GM10248 (cell line): ENCODE results near the gene DLG4.

ENCODE experiments used
- CTCF ChIA-PET: fragments of 300-600 bp; sonication (Branson Sonifier 250); formaldehyde crosslinking; extraction: SDS; loops from one replicate; lab custom pipeline; 2021; ENCODE audit warnings: antibody characterized with exemption; lab: Yijun Ruan, JAX
- POLR2A ChIA-PET: fragments of 350-650 bp; sonication (Branson Sonifier 250); formaldehyde crosslinking; extraction: SDS; loops from one replicate; lab custom pipeline; 2020; ENCODE audit warnings: antibody characterized with exemption; lab: Yijun Ruan, JAX
- DNase-seq: peaks from one replicate; pipeline ENCODE4 v3.0.0; 2012; ENCODE audit errors: extremely low spot score
- TF ChIP-seq, protein P1 (sequence below): IDR thresholded peaks from 2 replicates; pipeline ENCODE4 v1.5.1; 2012; ENCODE audit warnings: mild to moderate bottlenecking, low read depth; ENCODE audit errors: extremely low read depth, missing control alignments, control extremely low read depth

Gene DLG4

DNA sequence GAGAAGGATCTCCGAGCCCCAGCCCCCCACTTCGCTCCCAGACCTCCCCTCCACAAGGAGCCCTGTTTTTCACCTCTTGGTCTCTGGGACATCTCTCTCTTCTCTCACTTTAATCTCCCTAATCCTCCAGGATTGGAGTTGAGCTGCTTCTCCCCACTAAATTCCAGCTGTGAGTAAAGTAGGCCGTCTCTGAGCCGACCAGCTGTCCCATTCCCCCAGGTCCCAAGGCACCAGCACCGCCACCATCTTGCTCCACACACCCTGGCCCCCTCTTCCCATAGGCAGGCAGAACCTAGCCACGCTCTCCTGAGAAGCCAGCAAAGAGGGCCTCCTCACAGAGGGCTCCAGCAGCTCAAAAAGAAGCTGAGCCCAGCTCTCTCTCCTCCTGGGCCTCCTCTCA, 878 bp downstream of the DLG4 start:
- TF ChIP-seq, protein P1, sequence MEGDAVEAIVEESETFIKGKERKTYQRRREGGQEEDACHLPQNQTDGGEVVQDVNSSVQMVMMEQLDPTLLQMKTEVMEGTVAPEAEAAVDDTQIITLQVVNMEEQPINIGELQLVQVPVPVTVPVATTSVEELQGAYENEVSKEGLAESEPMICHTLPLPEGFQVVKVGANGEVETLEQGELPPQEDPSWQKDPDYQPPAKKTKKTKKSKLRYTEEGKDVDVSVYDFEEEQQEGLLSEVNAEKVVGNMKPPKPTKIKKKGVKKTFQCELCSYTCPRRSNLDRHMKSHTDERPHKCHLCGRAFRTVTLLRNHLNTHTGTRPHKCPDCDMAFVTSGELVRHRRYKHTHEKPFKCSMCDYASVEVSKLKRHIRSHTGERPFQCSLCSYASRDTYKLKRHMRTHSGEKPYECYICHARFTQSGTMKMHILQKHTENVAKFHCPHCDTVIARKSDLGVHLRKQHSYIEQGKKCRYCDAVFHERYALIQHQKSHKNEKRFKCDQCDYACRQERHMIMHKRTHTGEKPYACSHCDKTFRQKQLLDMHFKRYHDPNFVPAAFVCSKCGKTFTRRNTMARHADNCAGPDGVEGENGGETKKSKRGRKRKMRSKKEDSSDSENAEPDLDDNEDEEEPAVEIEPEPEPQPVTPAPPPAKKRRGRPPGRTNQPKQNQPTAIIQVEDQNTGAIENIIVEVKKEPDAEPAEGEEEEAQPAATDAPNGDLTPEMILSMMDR, result no peak
- DNase-seq, result no peak
- POLR2A ChIA-PET, result interaction anchor here (0.6 to 1.7 kb wide), 2 partner anchors 18 to 1993 kb away, joined by 5 to 6 read pairs; no protein-coding TSS in a partner anchor
- CTCF ChIA-PET, result interaction anchor here (1.1 to 1.2 kb wide), 2 partner anchors 19 to 78 kb away, joined by 3 to 6 read pairs; no protein-coding TSS in a partner anchor

DNA sequence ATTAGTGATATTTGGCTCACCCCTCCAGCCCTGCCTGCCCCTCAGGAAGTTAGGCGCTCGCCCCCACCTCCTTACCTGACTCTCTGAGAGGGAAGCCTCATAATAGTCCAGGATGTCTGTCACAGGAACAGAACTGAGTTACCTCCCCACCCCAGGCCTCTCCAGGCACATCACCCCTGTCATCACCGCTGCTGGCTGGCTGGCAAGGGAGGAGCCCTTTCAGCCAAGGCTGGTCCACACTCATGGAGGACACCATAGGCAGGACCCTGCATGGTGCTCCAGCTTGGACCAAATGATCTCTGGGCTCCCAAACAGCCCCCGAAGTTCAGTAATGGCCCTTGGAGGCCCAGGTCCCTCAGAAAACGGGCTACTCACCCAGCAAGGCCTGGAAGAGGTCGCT, 1.5 kb downstream of the DLG4 start:
- ChIA-PET CTCF (interaction anchor here (1.2 kb wide), 1 partner anchor 78 kb away, joined by 6 read pairs; no protein-coding TSS in a partner anchor), POLR2A (no interaction called here)
- no peak for DNase-seq
- TF ChIP-seq, protein P1, result no peak

DNA sequence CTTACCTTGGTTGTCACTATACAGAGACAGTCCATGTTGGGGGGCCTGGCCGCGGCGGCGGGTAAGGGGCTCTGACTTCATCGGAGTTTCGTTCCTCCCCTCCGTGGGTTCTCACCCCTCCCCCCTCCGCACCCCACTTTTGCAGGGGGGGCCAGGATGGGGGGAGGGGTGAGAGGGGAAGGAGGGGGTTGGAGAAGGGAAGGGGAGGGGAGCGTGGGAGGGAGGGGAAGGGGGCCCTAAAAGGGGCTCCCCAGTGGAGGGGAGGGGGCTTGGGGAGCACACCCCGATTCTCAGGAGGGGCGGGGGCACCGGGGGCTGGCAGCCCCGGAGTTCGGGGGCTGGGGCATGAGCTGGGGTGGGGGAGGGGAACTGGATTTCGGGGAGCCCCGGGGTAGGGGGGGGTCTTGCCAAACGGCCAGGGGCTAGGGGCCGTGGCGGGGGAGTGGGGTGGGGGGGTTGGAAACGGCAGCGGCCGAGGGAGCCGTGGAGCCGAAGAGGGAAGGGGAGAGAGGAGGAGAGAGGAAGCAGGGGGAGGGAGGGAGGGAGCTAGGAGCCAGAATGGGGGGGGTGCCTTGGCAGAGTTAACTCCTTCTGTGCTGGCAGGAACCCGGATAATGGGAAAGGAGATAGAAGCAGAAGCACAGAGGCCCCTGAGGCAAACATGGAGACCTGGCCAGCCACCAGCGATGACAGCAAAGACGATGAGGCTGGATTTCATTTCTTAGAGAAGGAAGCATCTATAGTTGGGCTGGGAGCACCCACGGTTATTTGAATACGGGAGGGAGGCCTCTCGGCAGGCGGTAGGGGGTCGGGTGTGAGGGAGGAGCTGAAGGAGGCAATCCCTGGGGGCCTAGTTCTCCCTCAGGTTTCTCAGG, 2.3 kb downstream of the DLG4 start:
- ChIA-PET POLR2A (no interaction called here), CTCF (interaction anchor here (1.2 kb wide), 1 partner anchor 79 kb away, joined by 6 read pairs; no protein-coding TSS in a partner anchor)
- DNase-seq, result no peak
- TF ChIP-seq, protein P1, result no peak

DNA sequence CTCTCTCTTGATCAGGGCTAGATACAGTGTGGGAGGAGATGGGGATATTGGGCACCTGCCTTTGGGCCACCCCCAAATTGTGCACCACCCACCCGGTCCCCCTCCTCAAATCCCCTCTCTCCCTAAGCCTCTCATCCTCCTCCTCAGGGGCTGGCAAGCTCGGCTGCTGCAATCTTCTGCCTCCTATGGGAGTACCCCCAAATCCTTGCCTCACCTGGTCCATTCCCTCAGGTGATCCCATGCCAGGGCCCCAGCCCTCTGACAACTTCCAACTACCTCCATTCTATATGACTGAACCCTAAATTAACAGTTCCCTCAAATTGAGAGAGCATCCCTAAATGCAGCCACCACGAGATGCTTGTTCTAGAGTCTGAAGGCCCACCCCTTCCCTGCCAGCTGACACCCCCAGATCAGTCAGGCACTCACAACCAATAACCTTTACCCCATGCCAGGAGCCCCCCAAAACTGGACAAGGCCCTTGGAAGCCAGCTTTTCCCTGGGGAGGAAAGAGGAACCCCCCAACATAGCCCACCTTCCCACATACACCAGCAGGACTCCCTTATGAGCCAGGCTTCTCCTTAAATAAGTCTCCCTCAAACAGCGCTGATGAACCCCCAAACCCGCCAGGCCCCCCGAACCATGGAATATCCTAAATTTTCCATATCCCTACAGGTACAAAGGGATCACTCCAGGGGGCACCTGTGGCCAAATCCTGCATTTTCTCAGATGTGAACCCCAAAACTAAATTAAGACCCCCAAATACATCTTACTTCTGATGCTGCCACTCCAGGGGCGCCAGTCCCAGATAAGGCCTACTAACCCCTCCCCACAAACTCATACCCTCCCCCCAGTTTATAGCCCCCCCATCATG, 3.2 kb downstream of the DLG4 start:
- ChIA-PET CTCF (no interaction called here), POLR2A (no interaction called here)
- TF ChIP-seq, protein P1, result no peak
- no peak for DNase-seq

DNA sequence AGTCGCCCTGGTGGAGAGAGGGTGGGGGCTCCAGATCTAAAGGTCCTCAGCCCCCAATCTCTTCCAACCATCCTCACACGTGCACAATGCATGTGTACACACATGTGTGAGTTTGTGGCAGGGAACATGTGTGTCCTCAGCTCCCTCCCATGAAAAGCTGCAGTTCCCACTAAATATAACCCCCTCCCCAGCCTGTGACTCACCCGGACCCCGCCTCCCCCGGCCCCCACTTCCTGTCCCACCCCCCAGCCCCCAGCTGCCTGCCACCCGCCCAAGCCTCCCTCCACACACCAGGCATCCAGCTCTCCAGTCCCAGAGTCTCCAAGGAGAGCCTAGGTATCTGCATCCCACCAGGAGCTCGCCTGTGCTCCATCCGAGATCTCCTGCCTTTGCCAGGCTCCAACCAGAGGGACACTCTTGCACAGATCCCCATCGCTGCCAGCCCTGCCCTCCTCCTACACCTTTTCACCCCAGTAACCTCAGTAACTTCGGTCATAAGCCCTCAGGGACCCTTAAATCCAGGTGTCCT, 3.9 kb downstream of the DLG4 start:
- no peak for DNase-seq
- TF ChIP-seq, protein P1, result no peak
- CTCF ChIA-PET, result no interaction called here
- POLR2A ChIA-PET, result interaction anchor here (0.6 kb wide), 1 partner anchor 1224 kb away, joined by 5 read pairs; no protein-coding TSS in a partner anchor
